ENCODE measurements around the gene C16orf54.

DNA sequence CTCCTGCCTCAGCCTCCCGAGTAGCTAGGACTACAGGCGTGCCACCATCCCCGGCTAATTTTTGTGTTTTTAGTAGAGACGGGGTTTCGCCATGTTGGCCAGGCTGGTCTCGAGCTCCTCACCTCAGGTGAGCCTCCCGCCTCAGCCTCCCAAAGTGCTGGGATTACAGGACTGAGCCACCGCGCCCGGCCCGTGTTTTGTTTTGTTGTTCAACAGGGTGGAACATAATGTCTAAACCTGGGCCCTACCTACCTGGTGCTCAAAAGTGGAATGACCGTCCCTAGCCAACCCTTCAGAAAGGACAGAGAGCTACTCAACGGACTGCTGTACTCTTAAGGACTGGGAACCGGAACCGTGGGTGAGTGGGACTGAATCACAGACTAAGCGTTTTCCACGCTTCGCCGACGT, 44.0 kb upstream of the C16orf54 start:
- TF ChIP-seq, protein P1, sequence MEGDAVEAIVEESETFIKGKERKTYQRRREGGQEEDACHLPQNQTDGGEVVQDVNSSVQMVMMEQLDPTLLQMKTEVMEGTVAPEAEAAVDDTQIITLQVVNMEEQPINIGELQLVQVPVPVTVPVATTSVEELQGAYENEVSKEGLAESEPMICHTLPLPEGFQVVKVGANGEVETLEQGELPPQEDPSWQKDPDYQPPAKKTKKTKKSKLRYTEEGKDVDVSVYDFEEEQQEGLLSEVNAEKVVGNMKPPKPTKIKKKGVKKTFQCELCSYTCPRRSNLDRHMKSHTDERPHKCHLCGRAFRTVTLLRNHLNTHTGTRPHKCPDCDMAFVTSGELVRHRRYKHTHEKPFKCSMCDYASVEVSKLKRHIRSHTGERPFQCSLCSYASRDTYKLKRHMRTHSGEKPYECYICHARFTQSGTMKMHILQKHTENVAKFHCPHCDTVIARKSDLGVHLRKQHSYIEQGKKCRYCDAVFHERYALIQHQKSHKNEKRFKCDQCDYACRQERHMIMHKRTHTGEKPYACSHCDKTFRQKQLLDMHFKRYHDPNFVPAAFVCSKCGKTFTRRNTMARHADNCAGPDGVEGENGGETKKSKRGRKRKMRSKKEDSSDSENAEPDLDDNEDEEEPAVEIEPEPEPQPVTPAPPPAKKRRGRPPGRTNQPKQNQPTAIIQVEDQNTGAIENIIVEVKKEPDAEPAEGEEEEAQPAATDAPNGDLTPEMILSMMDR (IDR thresholded peaks at IDR 0.05): no peak
- TF ChIP-seq POLR2A (IDR thresholded peaks at IDR 0.05): no peak
